ENCODE measurements around the gene CDK15. TPM values are rescaled to one million over a fixed set of nuclear protein-coding genes. Genes with fewer than 3 reads are reported as not detected.

CDK15 gene
- total RNA-seq, 3 donors from 2014 or later (not counting 1 experiment from before 2014, with no cell fraction given) = 0.72 to 2.5 TPM; not detected in 1

GRCh38 chr2:201785135-201785534, 21.2 kb upstream of the CDK15 start:
- intact Hi-C loops (cut with micrococcal nuclease) = no loop called here
- Histone ChIP-seq H3K4me1 (ENCODE audit: control insufficient read depth, insufficient read depth, low read length) (peaks cover 11% of the 10 kb centered on the region), H3K36me3 (ENCODE audit: control insufficient read depth, insufficient read depth, low read length) (no peaks in the 10 kb centered on the region), H3K27ac (ENCODE audit: low read length) (no peak overlapping the region), H3K4me3 (ENCODE audit: low read length) (no peak overlapping the region), H3K27me3 (ENCODE audit: control insufficient read depth, insufficient read depth, low read length) (no peaks in the 10 kb centered on the region), H3K9me3 (ENCODE audit: control insufficient read depth, insufficient read depth, low read length) (no peaks in the 10 kb centered on the region)
- H3K27ac Mint-ChIP-seq = no peak overlapping the region
- no peak overlapping the region for H3K4me3 Mint-ChIP-seq
- H3K4me1 Mint-ChIP-seq = peaks cover 13 to 17% of the 10 kb centered on the region in 2 donors
- H3K27me3 Mint-ChIP-seq (ENCODE audit: low read depth in 2 of 2) = peaks cover 0 to 18% of the 10 kb centered on the region in 2 donors
- TF ChIP-seq, protein P1, sequence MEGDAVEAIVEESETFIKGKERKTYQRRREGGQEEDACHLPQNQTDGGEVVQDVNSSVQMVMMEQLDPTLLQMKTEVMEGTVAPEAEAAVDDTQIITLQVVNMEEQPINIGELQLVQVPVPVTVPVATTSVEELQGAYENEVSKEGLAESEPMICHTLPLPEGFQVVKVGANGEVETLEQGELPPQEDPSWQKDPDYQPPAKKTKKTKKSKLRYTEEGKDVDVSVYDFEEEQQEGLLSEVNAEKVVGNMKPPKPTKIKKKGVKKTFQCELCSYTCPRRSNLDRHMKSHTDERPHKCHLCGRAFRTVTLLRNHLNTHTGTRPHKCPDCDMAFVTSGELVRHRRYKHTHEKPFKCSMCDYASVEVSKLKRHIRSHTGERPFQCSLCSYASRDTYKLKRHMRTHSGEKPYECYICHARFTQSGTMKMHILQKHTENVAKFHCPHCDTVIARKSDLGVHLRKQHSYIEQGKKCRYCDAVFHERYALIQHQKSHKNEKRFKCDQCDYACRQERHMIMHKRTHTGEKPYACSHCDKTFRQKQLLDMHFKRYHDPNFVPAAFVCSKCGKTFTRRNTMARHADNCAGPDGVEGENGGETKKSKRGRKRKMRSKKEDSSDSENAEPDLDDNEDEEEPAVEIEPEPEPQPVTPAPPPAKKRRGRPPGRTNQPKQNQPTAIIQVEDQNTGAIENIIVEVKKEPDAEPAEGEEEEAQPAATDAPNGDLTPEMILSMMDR (IDR thresholded peaks at IDR 0.05) = no peak
- H3K36me3 Mint-ChIP-seq = no peaks in the 10 kb centered on the region
- DNase-seq (no peak), ATAC-seq (no peak)
- H3K9me3 Mint-ChIP-seq = no peaks in the 10 kb centered on the region
- WGBS (ENCODE audit: insufficient coverage) = 52% methylated on average over 4 of the region's 4 CpGs

DNA sequence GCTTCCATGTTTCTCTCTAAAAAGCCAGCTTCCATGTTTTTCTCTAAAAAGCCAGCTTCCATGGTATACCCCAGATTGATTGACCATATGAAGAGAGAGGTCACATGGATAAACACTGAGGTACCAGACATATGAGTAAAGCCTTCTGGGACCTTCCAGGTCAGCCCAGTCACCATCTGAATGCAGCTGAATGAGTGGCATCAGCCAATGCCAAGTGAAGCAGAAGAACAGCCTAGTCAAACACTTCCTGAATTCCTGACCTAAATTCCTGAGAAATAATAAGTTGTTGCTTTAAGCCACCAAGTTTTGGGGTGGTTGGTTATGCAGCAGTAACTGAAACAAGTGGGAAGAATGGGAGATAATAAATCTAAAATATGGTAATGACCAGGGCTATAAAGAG, 19.9 kb upstream of the CDK15 start:
- peaks cover 5% of the 10 kb centered on the region for H3K4me1 ChIP-seq (ENCODE audit: control insufficient read depth, insufficient read depth, low read length)
- ATAC-seq (no peak), DNase-seq (no peak)
- Mint-ChIP-seq H3K27ac (no peak overlapping the region), H3K4me3 (no peak overlapping the region), H3K9me3 (no peaks in the 10 kb centered on the region), H3K36me3 (no peaks in the 10 kb centered on the region), H3K4me1 (peaks cover 5% of the 10 kb centered on the region in 2 donors), H3K27me3 (ENCODE audit: low read depth in 2 of 2) (peaks cover 0 to 18% of the 10 kb centered on the region in 2 donors)
- no peak overlapping the region for H3K4me3 ChIP-seq (ENCODE audit: low read length)
- no peaks in the 10 kb centered on the region for H3K9me3 ChIP-seq (ENCODE audit: control insufficient read depth, insufficient read depth, low read length)
- TF ChIP-seq, protein P1 (IDR thresholded peaks at IDR 0.05) = no peak
- no peaks in the 10 kb centered on the region for H3K36me3 ChIP-seq (ENCODE audit: control insufficient read depth, insufficient read depth, low read length)
- no peak overlapping the region for H3K27ac ChIP-seq (ENCODE audit: low read length)
- H3K27me3 ChIP-seq (ENCODE audit: control insufficient read depth, insufficient read depth, low read length) = no peaks in the 10 kb centered on the region
- intact Hi-C loops (cut with micrococcal nuclease) = no loop called here

GRCh38 chr2:201788371-201788770, 18.0 kb upstream of the CDK15 start:
- DNase-seq (no peak), ATAC-seq (no peak)
- Mint-ChIP-seq H3K27ac (no peak overlapping the region), H3K9me3 (no peaks in the 10 kb centered on the region), H3K36me3 (no peaks in the 10 kb centered on the region), H3K4me3 (no peak overlapping the region), H3K4me1 (no peaks in the 10 kb centered on the region), H3K27me3 (ENCODE audit: low read depth in 2 of 2) (peaks cover 0 to 18% of the 10 kb centered on the region in 2 donors)
- Histone ChIP-seq H3K9me3 (ENCODE audit: control insufficient read depth, insufficient read depth, low read length) (no peaks in the 10 kb centered on the region), H3K4me1 (ENCODE audit: control insufficient read depth, insufficient read depth, low read length) (no peaks in the 10 kb centered on the region), H3K27me3 (ENCODE audit: control insufficient read depth, insufficient read depth, low read length) (no peaks in the 10 kb centered on the region), H3K4me3 (ENCODE audit: low read length) (no peak overlapping the region), H3K36me3 (ENCODE audit: control insufficient read depth, insufficient read depth, low read length) (no peaks in the 10 kb centered on the region), H3K27ac (ENCODE audit: low read length) (no peak overlapping the region)
- 51% methylated on average over 3 of the region's 3 CpGs for WGBS (ENCODE audit: insufficient coverage)
- TF ChIP-seq, protein P1 (IDR thresholded peaks at IDR 0.05) = no peak
- intact Hi-C loops (cut with micrococcal nuclease) = no loop called here

- WGBS (ENCODE audit: insufficient coverage) = 85% methylated on average over 2 of the region's 2 CpGs
- H3K9me3 ChIP-seq (ENCODE audit: control insufficient read depth, insufficient read depth, low read length) = no peaks in the 10 kb centered on the region
- TF ChIP-seq, protein P1 (IDR thresholded peaks at IDR 0.05) = no peak
- H3K27me3 ChIP-seq (ENCODE audit: control insufficient read depth, insufficient read depth, low read length) = peaks cover 4% of the 10 kb centered on the region
- Mint-ChIP-seq H3K4me3 (no peak overlapping the region), H3K27ac (no peak overlapping the region), H3K4me1 (no peaks in the 10 kb centered on the region), H3K27me3 (ENCODE audit: low read depth in 2 of 2) (peaks cover 0 to 14% of the 10 kb centered on the region in 2 donors), H3K9me3 (no peaks in the 10 kb centered on the region), H3K36me3 (no peaks in the 10 kb centered on the region)
- H3K36me3 ChIP-seq (ENCODE audit: control insufficient read depth, insufficient read depth, low read length) = no peaks in the 10 kb centered on the region
- H3K4me1 ChIP-seq (ENCODE audit: control insufficient read depth, insufficient read depth, low read length) = no peaks in the 10 kb centered on the region
- ATAC-seq (no peak), DNase-seq (no peak)
- no peak overlapping the region for H3K27ac ChIP-seq (ENCODE audit: low read length)
- intact Hi-C loops (cut with micrococcal nuclease) = no loop called here
- H3K4me3 ChIP-seq (ENCODE audit: low read length) = no peak overlapping the region
Observed at GRCh38 chr2:201789395-201789794, 16.9 kb upstream of the CDK15 start.

All from natural killer cell (primary cell).